ENCODE results near the gene DECR2.

The DECR2 gene

DNA sequence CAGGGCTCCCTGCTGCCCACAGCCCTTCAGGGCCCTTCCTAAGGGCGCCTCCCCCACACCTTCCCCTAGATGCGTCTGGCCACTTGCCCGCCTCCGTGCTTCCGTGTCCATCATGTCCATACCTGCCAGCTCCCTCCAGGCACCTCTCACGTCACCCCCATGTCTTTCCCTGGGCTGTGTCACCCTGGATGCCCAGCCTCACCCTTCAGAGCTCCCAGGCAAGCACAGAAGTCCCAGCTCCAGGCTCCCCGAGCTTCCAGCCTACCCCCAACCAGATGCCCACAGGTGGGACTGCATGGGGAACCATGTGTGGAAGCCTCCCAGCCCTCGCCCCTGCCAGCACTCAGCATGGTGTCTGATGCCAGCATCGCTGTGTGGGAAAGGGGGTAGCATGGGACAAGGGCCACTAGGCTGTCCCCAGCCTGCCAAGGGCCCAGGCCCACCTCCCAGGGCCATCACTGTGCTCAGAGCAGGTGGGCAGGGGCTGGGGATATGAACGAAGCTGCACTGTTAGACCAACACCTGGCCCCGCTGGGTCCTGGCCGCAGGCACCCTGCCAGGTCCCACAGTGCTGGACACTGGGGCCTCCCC lies 47.3 kb upstream of the DECR2 start:
- no peak overlapping the region for H2AFZ ChIP-seq (ENCODE audit: insufficient read depth, low read length, poor library complexity)
- no peak overlapping the region for H3K4me3 ChIP-seq (ENCODE audit: low read depth, low read length)
- no peak overlapping the region for H4K91ac ChIP-seq (ENCODE audit: low read depth, low read length)
- H3K36me3 ChIP-seq (ENCODE audit: control insufficient read depth in 1 of 2, insufficient read depth in 2 of 2, low read length in 2 of 2) = peaks cover 0 to 3% of the 10 kb centered on the region in 2 experiments
- H3K79me2 ChIP-seq (ENCODE audit: control insufficient read depth, insufficient read depth, low read length, poor library complexity) = peaks cover 3% of the 10 kb centered on the region
- H4K12ac ChIP-seq (ENCODE audit: low read depth, low read length) = no peak overlapping the region
- no peak overlapping the region for H4K8ac ChIP-seq (ENCODE audit: low read depth, low read length)
- H3K4me1 ChIP-seq (ENCODE audit: control insufficient read depth in 1 of 2, insufficient read depth in 2 of 2, low read length in 2 of 2) = peaks cover 4% of the 10 kb centered on the region in 2 experiments
- no peaks in the 10 kb centered on the region for H3K27me3 ChIP-seq (ENCODE audit: insufficient read depth, low read length)
- no peak overlapping the region for H3K27ac ChIP-seq (ENCODE audit: low read depth, low read length)
- no peak overlapping the region for H3K4ac ChIP-seq (ENCODE audit: low read depth, low read length)
- no peak overlapping the region for H2BK120ac ChIP-seq (ENCODE audit: insufficient read depth, low read length, poor library complexity)
- no peak overlapping the region for H2BK5ac ChIP-seq (ENCODE audit: low read depth, low read length, poor library complexity)
- no peak overlapping the region for H3K4me2 ChIP-seq (ENCODE audit: low read length)
- H3K14ac ChIP-seq (ENCODE audit: low read length) = no peak overlapping the region
- H3K9me3 ChIP-seq (ENCODE audit: insufficient read depth, low read depth, low read length) = peaks cover 1% of the 10 kb centered on the region
- peaks cover 6% of the 10 kb centered on the region for H3K79me1 ChIP-seq (ENCODE audit: low read length)
- no peak for DNase-seq
- no peak overlapping the region for H2AK5ac ChIP-seq (ENCODE audit: low read length)
- no peak overlapping the region for H3K23ac ChIP-seq (ENCODE audit: low read length)
- no peak overlapping the region for H3K18ac ChIP-seq (ENCODE audit: low read length)
- H2BK12ac ChIP-seq (ENCODE audit: low read length) = no peak overlapping the region
- no peak overlapping the region for H3K9ac ChIP-seq (ENCODE audit: low read length)
- no CpG with 5 or more reads among the region's 12 CpGs for WGBS (ENCODE audit: extremely low coverage, insufficient coverage, insufficient read length)

DNA sequence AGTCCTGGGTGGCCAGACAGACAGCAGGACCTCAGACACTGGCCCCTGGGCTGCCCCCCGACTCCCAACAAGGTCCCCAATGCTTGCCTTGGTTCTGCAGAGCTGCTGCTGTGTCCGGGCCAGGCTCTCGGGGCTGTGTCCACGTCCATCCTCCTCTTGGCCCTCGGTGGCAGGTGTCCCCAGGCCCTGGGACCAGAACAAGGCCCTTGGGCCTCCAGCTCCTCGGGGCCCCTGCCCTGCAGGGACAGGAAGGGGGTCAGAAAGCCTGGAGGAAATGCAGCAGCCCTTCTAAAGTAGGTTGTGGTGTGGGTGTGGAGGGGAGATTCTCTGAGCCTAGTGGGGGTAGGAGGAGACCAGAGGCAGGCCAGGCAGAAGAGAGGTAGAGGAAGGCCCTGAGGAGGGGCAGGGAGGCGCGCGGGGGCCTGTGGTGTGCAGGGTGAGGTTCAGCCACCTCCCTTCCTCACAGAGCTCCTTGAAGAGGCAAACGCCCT lies 46.7 kb upstream of the DECR2 start:
- peaks cover 3% of the 10 kb centered on the region for H3K79me2 ChIP-seq (ENCODE audit: control insufficient read depth, insufficient read depth, low read length, poor library complexity)
- no CpG with 5 or more reads among the region's 10 CpGs for WGBS (ENCODE audit: extremely low coverage, insufficient coverage, insufficient read length)
- no peak overlapping the region for H2BK12ac ChIP-seq (ENCODE audit: low read length)
- peaks cover 0 to 3% of the 10 kb centered on the region in 2 experiments for H3K36me3 ChIP-seq (ENCODE audit: control insufficient read depth in 1 of 2, insufficient read depth in 2 of 2, low read length in 2 of 2)
- no peaks in the 10 kb centered on the region for H3K27me3 ChIP-seq (ENCODE audit: insufficient read depth, low read length)
- H2BK120ac ChIP-seq (ENCODE audit: insufficient read depth, low read length, poor library complexity) = no peak overlapping the region
- peaks cover 4% of the 10 kb centered on the region in 2 experiments for H3K4me1 ChIP-seq (ENCODE audit: control insufficient read depth in 1 of 2, insufficient read depth in 2 of 2, low read length in 2 of 2)
- no peak overlapping the region for H4K12ac ChIP-seq (ENCODE audit: low read depth, low read length)
- H3K9me3 ChIP-seq (ENCODE audit: insufficient read depth, low read depth, low read length) = peaks cover 1% of the 10 kb centered on the region
- DNase-seq = no peak
- H3K18ac ChIP-seq (ENCODE audit: low read length) = no peak overlapping the region
- no peak overlapping the region for H3K14ac ChIP-seq (ENCODE audit: low read length)
- H2AK5ac ChIP-seq (ENCODE audit: low read length) = no peak overlapping the region
- H3K9ac ChIP-seq (ENCODE audit: low read length) = no peak overlapping the region
- no peak overlapping the region for H3K27ac ChIP-seq (ENCODE audit: low read depth, low read length)
- H3K4me3 ChIP-seq (ENCODE audit: low read depth, low read length) = no peak overlapping the region
- no peak overlapping the region for H3K4ac ChIP-seq (ENCODE audit: low read depth, low read length)
- H2AFZ ChIP-seq (ENCODE audit: insufficient read depth, low read length, poor library complexity) = no peak overlapping the region
- no peak overlapping the region for H3K4me2 ChIP-seq (ENCODE audit: low read length)
- H3K23ac ChIP-seq (ENCODE audit: low read length) = no peak overlapping the region
- no peak overlapping the region for H4K91ac ChIP-seq (ENCODE audit: low read depth, low read length)
- no peak overlapping the region for H2BK5ac ChIP-seq (ENCODE audit: low read depth, low read length, poor library complexity)
- no peak overlapping the region for H4K8ac ChIP-seq (ENCODE audit: low read depth, low read length)
- peaks cover 6% of the 10 kb centered on the region for H3K79me1 ChIP-seq (ENCODE audit: low read length)

DNA sequence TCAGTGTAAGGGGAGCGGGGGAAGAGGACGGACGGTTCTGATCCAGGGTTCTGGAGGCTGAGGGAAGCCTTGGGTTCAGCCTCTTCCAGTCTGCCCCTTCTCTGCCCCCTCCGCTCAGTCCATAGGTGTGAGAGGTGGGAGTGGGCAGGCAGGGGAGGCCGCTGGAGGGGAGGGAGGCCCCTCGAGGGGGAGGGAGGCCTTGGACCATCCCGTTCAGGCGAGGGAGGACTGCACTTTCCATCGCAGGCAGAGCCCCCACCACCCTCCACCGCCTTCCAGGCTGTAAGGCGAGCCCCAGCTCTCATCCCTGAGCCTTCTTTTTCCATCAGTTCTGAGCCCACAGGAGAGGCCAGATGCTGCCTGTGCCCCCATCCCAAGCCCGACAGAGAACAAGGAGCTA lies 44.9 kb upstream of the DECR2 start:
- Histone ChIP-seq H4K8ac (ENCODE audit: low read depth, low read length) (no peak overlapping the region), H3K27me3 (ENCODE audit: insufficient read depth, low read length) (no peaks in the 10 kb centered on the region), H4K12ac (ENCODE audit: low read depth, low read length) (no peak overlapping the region), H2BK5ac (ENCODE audit: low read depth, low read length, poor library complexity) (no peak overlapping the region), H3K4me1 (ENCODE audit: control insufficient read depth in 1 of 2, insufficient read depth in 2 of 2, low read length in 2 of 2) (peaks cover 4% of the 10 kb centered on the region in 2 experiments), H3K36me3 (ENCODE audit: control insufficient read depth in 1 of 2, insufficient read depth in 2 of 2, low read length in 2 of 2) (no peaks in the 10 kb centered on the region), H3K14ac (ENCODE audit: low read length) (no peak overlapping the region), H2AFZ (ENCODE audit: insufficient read depth, low read length, poor library complexity) (no peak overlapping the region), H4K91ac (ENCODE audit: low read depth, low read length) (no peak overlapping the region), H3K79me2 (ENCODE audit: control insufficient read depth, insufficient read depth, low read length, poor library complexity) (peaks cover 3% of the 10 kb centered on the region), H3K9ac (ENCODE audit: low read length) (no peak overlapping the region), H3K4ac (ENCODE audit: low read depth, low read length) (no peak overlapping the region), H3K9me3 (ENCODE audit: insufficient read depth, low read depth, low read length) (peaks cover 1% of the 10 kb centered on the region), H3K4me2 (ENCODE audit: low read length) (no peak overlapping the region), H3K27ac (ENCODE audit: low read depth, low read length) (no peak overlapping the region), H2BK12ac (ENCODE audit: low read length) (no peak overlapping the region), H3K18ac (ENCODE audit: low read length) (no peak overlapping the region), H3K23ac (ENCODE audit: low read length) (no peak overlapping the region), H2BK120ac (ENCODE audit: insufficient read depth, low read length, poor library complexity) (no peak overlapping the region), H3K79me1 (ENCODE audit: low read length) (peaks cover 6% of the 10 kb centered on the region), H3K4me3 (ENCODE audit: low read depth, low read length) (no peak overlapping the region), H2AK5ac (ENCODE audit: low read length) (no peak overlapping the region)
- no peak for DNase-seq
- WGBS (ENCODE audit: extremely low coverage, insufficient coverage, insufficient read length) = no CpG with 5 or more reads among the region's 12 CpGs

DNA sequence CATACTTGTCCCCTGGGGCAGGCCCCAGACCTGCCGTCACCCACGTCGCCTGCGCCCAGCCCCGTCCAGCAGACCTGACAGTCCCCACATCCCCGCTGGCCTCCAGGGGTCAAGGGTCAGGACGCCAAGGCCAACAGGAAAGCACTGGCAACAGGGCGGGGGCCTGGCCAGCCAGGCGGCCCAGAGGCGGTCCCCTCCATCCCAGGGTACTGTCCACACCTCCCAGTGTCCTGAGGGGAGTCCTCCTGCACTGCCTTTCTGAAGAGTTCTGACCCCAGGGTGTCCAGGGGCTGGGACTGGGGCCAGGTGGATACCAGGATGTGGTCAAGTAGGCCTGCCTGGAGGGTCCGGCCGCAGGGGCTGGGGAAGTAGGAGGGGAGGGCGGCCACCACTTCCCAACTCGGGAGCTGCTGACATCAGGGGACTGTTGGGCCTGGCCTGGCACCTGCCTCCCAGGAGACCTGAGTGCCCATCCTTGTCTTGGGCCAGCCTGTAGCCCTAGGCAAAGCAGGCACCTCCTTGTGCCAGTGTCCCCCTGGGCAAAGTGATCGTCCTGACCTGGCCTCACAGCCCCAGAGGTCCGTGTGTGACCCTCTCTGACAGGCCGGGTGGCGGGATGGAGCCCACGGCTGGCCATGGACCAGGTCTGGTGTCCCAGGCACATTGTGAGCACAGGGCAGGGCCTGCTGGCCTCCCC lies 42.5 kb upstream of the DECR2 start:
- no peaks in the 10 kb centered on the region for H3K27me3 ChIP-seq (ENCODE audit: insufficient read depth, low read length)
- DNase-seq = no peak
- peaks cover 1% of the 10 kb centered on the region for H3K9me3 ChIP-seq (ENCODE audit: insufficient read depth, low read depth, low read length)
- H3K4me3 ChIP-seq (ENCODE audit: low read depth, low read length) = no peak overlapping the region
- no peak overlapping the region for H3K9ac ChIP-seq (ENCODE audit: low read length)
- no peak overlapping the region for H2BK12ac ChIP-seq (ENCODE audit: low read length)
- H3K79me2 ChIP-seq (ENCODE audit: control insufficient read depth, insufficient read depth, low read length, poor library complexity) = no peaks in the 10 kb centered on the region
- H3K4ac ChIP-seq (ENCODE audit: low read depth, low read length) = no peak overlapping the region
- no peak overlapping the region for H3K27ac ChIP-seq (ENCODE audit: low read depth, low read length)
- WGBS (ENCODE audit: extremely low coverage, insufficient coverage, insufficient read length) = no CpG with 5 or more reads among the region's 19 CpGs
- no peak overlapping the region for H3K4me2 ChIP-seq (ENCODE audit: low read length)
- no peak overlapping the region for H2BK5ac ChIP-seq (ENCODE audit: low read depth, low read length, poor library complexity)
- H4K91ac ChIP-seq (ENCODE audit: low read depth, low read length) = no peak overlapping the region
- peaks cover 0 to 4% of the 10 kb centered on the region in 2 experiments for H3K4me1 ChIP-seq (ENCODE audit: control insufficient read depth in 1 of 2, insufficient read depth in 2 of 2, low read length in 2 of 2)
- no peak overlapping the region for H2BK120ac ChIP-seq (ENCODE audit: insufficient read depth, low read length, poor library complexity)
- no peak overlapping the region for H3K14ac ChIP-seq (ENCODE audit: low read length)
- no peaks in the 10 kb centered on the region for H3K79me1 ChIP-seq (ENCODE audit: low read length)
- H3K18ac ChIP-seq (ENCODE audit: low read length) = no peak overlapping the region
- no peaks in the 10 kb centered on the region for H3K36me3 ChIP-seq (ENCODE audit: control insufficient read depth in 1 of 2, insufficient read depth in 2 of 2, low read length in 2 of 2)
- no peak overlapping the region for H4K12ac ChIP-seq (ENCODE audit: low read depth, low read length)
- H2AFZ ChIP-seq (ENCODE audit: insufficient read depth, low read length, poor library complexity) = no peak overlapping the region
- H4K8ac ChIP-seq (ENCODE audit: low read depth, low read length) = no peak overlapping the region
- no peak overlapping the region for H3K23ac ChIP-seq (ENCODE audit: low read length)
- H2AK5ac ChIP-seq (ENCODE audit: low read length) = no peak overlapping the region
